ENCODE results near the gene TMEM267. TPM values are rescaled to one million over a fixed set of nuclear protein-coding genes. Genes with fewer than 3 reads are reported as not detected.

TMEM267 gene
- total RNA-seq, 1 experiment from 2014 or later: 17.5 TPM

GRCh38 chr5:43491326-43491725 is 7.7 kb upstream of the TMEM267 start:
- DNase-seq (ENCODE audit: low read depth, low spot score) (no peak), ATAC-seq (no peak)
- no TSS peak for BruUV-seq (replicated peaks)
- POLR2A ChIA-PET: no interaction called here
- intact Hi-C loops (cut with micrococcal nuclease): no loop called here
- TF ChIP-seq ELF1 (IDR thresholded peaks at IDR 0.05; ENCODE audit: borderline replicate concordance, low read depth): no peak
- no peak for TF ChIP-seq EZH2 (IDR thresholded peaks at IDR 0.05)
- TF ChIP-seq, protein P1, sequence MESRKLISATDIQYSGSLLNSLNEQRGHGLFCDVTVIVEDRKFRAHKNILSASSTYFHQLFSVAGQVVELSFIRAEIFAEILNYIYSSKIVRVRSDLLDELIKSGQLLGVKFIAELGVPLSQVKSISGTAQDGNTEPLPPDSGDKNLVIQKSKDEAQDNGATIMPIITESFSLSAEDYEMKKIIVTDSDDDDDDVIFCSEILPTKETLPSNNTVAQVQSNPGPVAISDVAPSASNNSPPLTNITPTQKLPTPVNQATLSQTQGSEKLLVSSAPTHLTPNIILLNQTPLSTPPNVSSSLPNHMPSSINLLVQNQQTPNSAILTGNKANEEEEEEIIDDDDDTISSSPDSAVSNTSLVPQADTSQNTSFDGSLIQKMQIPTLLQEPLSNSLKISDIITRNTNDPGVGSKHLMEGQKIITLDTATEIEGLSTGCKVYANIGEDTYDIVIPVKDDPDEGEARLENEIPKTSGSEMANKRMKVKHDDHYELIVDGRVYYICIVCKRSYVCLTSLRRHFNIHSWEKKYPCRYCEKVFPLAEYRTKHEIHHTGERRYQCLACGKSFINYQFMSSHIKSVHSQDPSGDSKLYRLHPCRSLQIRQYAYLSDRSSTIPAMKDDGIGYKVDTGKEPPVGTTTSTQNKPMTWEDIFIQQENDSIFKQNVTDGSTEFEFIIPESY (IDR thresholded peaks at IDR 0.05; ENCODE audit: extremely low read depth, insufficient replicate concordance, low read length): no peak
- Histone ChIP-seq H3K27me3 (ENCODE audit: insufficient read depth, low read length) (no peaks in the 10 kb centered on the region), H4K20me1 (ENCODE audit: insufficient read depth) (no peaks in the 10 kb centered on the region), H2AFZ (ENCODE audit: low read depth, low read length, poor library complexity, severe bottlenecking) (no peak overlapping the region), H3K27ac (ENCODE audit: low read depth, low read length) (no peak overlapping the region), H3K9me2 (ENCODE audit: insufficient read depth) (no peaks in the 10 kb centered on the region), H3K4me2 (ENCODE audit: low read length) (no peak overlapping the region), H3K9me3 (ENCODE audit: control insufficient read depth in 1 of 2, insufficient read depth in 1 of 2, low read depth in 1 of 2, low read length in 2 of 2) (no peaks in the 10 kb centered on the region), H3K79me2 (ENCODE audit: insufficient read depth, low read length) (no peaks in the 10 kb centered on the region), H3K36me3 (ENCODE audit: control insufficient read depth in 1 of 2, insufficient read depth in 2 of 2, low read length in 2 of 2) (peaks cover 7 to 16% of the 10 kb centered on the region in 2 experiments; a peak in 2 of 4 replicates), H3K9ac (ENCODE audit: low read length) (no peak overlapping the region), H3K4me1 (ENCODE audit: control insufficient read depth in 1 of 2, insufficient read depth in 2 of 2, low read length in 2 of 2) (no peaks in the 10 kb centered on the region), H3K4me3 (replicated peaks in 1 of 2; ENCODE audit: low read depth in 1 of 2, low read length in 2 of 2) (no peak overlapping the region)
- CTCF ChIA-PET: no interaction called here
- RAD21 ChIA-PET (ENCODE audit: low non-redundant PET in 1 of 2, low total read pairs in 2 of 2, uncharacterized antibody in 2 of 2, unreplicated experiment in 2 of 2): no interaction called here

- no peak overlapping the region for H3K4me3 ChIP-seq (replicated peaks in 1 of 2; ENCODE audit: low read depth in 1 of 2, low read length in 2 of 2)
- peaks cover 2 to 16% of the 10 kb centered on the region in 2 experiments; a peak in 2 of 4 replicates for H3K4me1 ChIP-seq (ENCODE audit: control insufficient read depth in 1 of 2, insufficient read depth in 2 of 2, low read length in 2 of 2)
- CTCF ChIA-PET: interaction anchor here (1.1 kb wide), 1 partner anchor 145 kb away, joined by 3 read pairs; no protein-coding TSS in a partner anchor
- no peaks in the 10 kb centered on the region for H3K9me3 ChIP-seq (ENCODE audit: control insufficient read depth in 1 of 2, insufficient read depth in 1 of 2, low read depth in 1 of 2, low read length in 2 of 2)
- no peak overlapping the region for H3K9ac ChIP-seq (ENCODE audit: low read length)
- H4K20me1 ChIP-seq (ENCODE audit: insufficient read depth): no peaks in the 10 kb centered on the region
- no peak for ATAC-seq
- RAD21 ChIA-PET (ENCODE audit: low non-redundant PET in 1 of 2, low total read pairs in 2 of 2, uncharacterized antibody in 2 of 2, unreplicated experiment in 2 of 2): no interaction called here
- peaks cover 7 to 10% of the 10 kb centered on the region in 2 experiments; a peak in 2 of 4 replicates for H3K36me3 ChIP-seq (ENCODE audit: control insufficient read depth in 1 of 2, insufficient read depth in 2 of 2, low read length in 2 of 2)
- POLR2A ChIA-PET: no interaction called here
- DNase-seq (ENCODE audit: low read depth, low spot score): no peak
- H3K27me3 ChIP-seq (ENCODE audit: insufficient read depth, low read length): no peaks in the 10 kb centered on the region
- no peak overlapping the region for H2AFZ ChIP-seq (ENCODE audit: low read depth, low read length, poor library complexity, severe bottlenecking)
- intact Hi-C loops (cut with micrococcal nuclease): loop anchor here (10.0 kb wide), 1 partner anchor 262 kb away; no protein-coding TSS in a partner anchor
- no peaks in the 10 kb centered on the region for H3K9me2 ChIP-seq (ENCODE audit: insufficient read depth)
- TF ChIP-seq CTCF (IDR thresholded peaks at IDR 0.05 in 2 of 3, conservative IDR thresholded peaks at IDR 0.05 in 1 of 3; ENCODE audit: borderline replicate concordance in 1 of 3, insufficient read depth in 1 of 3, low read depth in 2 of 3, low read length in 2 of 3): no peak
- no peak for TF ChIP-seq REST (IDR thresholded peaks at IDR 0.05; ENCODE audit: low read depth)
- no peak for TF ChIP-seq JUND (IDR thresholded peaks at IDR 0.05)
- no peak for TF ChIP-seq TCF7L2 (IDR thresholded peaks at IDR 0.05; ENCODE audit: borderline replicate concordance, extremely low read depth, insufficient read depth, insufficient read length)
- no peak for TF ChIP-seq ZFX (IDR thresholded peaks at IDR 0.05)
- H3K4me2 ChIP-seq (ENCODE audit: low read length): no peak overlapping the region
- BruUV-seq (replicated peaks): no TSS peak
- no peak overlapping the region for H3K27ac ChIP-seq (ENCODE audit: low read depth, low read length)
- H3K79me2 ChIP-seq (ENCODE audit: insufficient read depth, low read length): peaks cover 21% of the 10 kb centered on the region
These were observed 2.7 kb upstream of the TMEM267 start for GRCh38 chr5:43486353-43486752.

Data from HCT116 (cell line).